ENCODE data around the gene DEUP1.
"Not testable (repeated sequence)": the region's sequence is repeated elsewhere in the genome, so short reads cannot be mapped to it uniquely, and the experiment has no call there.

Gene DEUP1

GRCh38 chr11:93361435-93361834 is 30.9 kb downstream of the DEUP1 start:
- DNase-seq = no peak

GRCh38 chr11:93368022-93368421 is 37.5 kb downstream of the DEUP1 start:
- DNase-seq = no peak

GRCh38 chr11:93370260-93370659 is 39.7 kb downstream of the DEUP1 start:
- no peak for DNase-seq

- DNase-seq = no peak
Measured at GRCh38 chr11:93389737-93390136, 59.2 kb downstream of the DEUP1 start.

GRCh38 chr11:93392867-93393266 is 62.3 kb downstream of the DEUP1 start:
- DNase-seq = no peak

GRCh38 chr11:93393386-93393785 is 62.8 kb downstream of the DEUP1 start:
- no peak for DNase-seq

- DNase-seq = no peak
Measured at GRCh38 chr11:93394488-93394887, 63.9 kb downstream of the DEUP1 start.

GRCh38 chr11:93396316-93396715 is 65.8 kb downstream of the DEUP1 start:
- no peak for DNase-seq

- no peak for DNase-seq
Measured at GRCh38 chr11:93403930-93404329, 73.4 kb downstream of the DEUP1 start.

GRCh38 chr11:93407777-93408401 is 77.3 kb downstream of the DEUP1 start:
- DNase-seq = peak; percentile 35

GRCh38 chr11:93410441-93410840 is 79.9 kb downstream of the DEUP1 start:
- DNase-seq = no peak

GRCh38 chr11:93411705-93412104 is 81.2 kb downstream of the DEUP1 start:
- DNase-seq = no peak

GRCh38 chr11:93432247-93432646 is 101.7 kb downstream of the DEUP1 start:
- DNase-seq = peak; percentile 2

- DNase-seq = not testable (repeated sequence)
Measured at GRCh38 chr11:93443232-93443631, 112.7 kb downstream of the DEUP1 start.

- DNase-seq = no peak
Measured at GRCh38 chr11:93444617-93445073, 114.1 kb downstream of the DEUP1 start.

GRCh38 chr11:93458286-93458685 is 127.7 kb downstream of the DEUP1 start:
- DNase-seq = no peak

- not testable (repeated sequence) for DNase-seq
Measured at GRCh38 chr11:93463666-93464065, 133.1 kb downstream of the DEUP1 start.

- DNase-seq = no peak
Measured at GRCh38 chr11:93464927-93465540, 134.5 kb downstream of the DEUP1 start.

- DNase-seq = no peak
Measured at GRCh38 chr11:93467054-93467453, 136.5 kb downstream of the DEUP1 start.

GRCh38 chr11:93468290-93468689 is 137.7 kb downstream of the DEUP1 start:
- no peak for DNase-seq

- DNase-seq = no peak
Measured at GRCh38 chr11:93474123-93474522, 143.6 kb downstream of the DEUP1 start.

- DNase-seq = no peak
Measured at GRCh38 chr11:93476796-93477195, 146.3 kb downstream of the DEUP1 start.

- no peak for DNase-seq
Measured at GRCh38 chr11:93477684-93478234, 147.2 kb downstream of the DEUP1 start.

GRCh38 chr11:93478841-93479240 is 148.3 kb downstream of the DEUP1 start:
- no peak for DNase-seq

- DNase-seq = no peak
Measured at GRCh38 chr11:93480256-93480655, 149.7 kb downstream of the DEUP1 start.

Data from inflammatory macrophage treated with lipopolysaccharide for 4 hours (primary cell).